ENCODE results near the gene ACADM.
A peak's percentile ranks its signal among the peaks of the same experiment; 100 is the strongest.

The ACADM gene

GRCh38 chr1:75811211-75811981 is 86.9 kb downstream of the ACADM start:
- no peak overlapping the region for H3K4me3 ChIP-seq (ENCODE audit: low read length)
- peak; percentile 48 for DNase-seq (ENCODE audit: low read depth)
- no peak for TF ChIP-seq CTCF (IDR thresholded peaks at IDR 0.05; ENCODE audit: insufficient read depth, low read depth, low read length, missing control alignments)

GRCh38 chr1:75812065-75812464 is 87.6 kb downstream of the ACADM start:
- no peak for DNase-seq (ENCODE audit: low read depth)
- no peak for TF ChIP-seq CTCF (IDR thresholded peaks at IDR 0.05; ENCODE audit: insufficient read depth, low read depth, low read length, missing control alignments)
- H3K4me3 ChIP-seq (ENCODE audit: low read length), result no peak overlapping the region

Data from epithelial cell of esophagus (primary cell).